Posterior cingulate gyrus (tissue), 11 donors: ENCODE results near the gene GCAT.
A peak's percentile ranks its signal among the peaks of the same experiment; 100 is the strongest.

Experiments
- DNase-seq, 10 donors: peaks; one replicate each; pipeline versions ENCODE4 v3.0.0 to v3.0.0-alpha.2; 2020 to 2021; ENCODE audit warnings: mixed read lengths in 3 of 10
- intact Hi-C: fragments of 100-400 bp; cut with DNase I; formaldehyde crosslinking; loops from one replicate; pipeline ENCODE4 v1.15.1; 2023

Gene GCAT

GRCh38 chr22:37807410-37808293, at the start of gene GCAT:
TSS of gene GCAT (plus strand) at chr22:37807934. CDS start at chr22:37807968, 34 bp downstream.
- DNase-seq: peak; percentile 89 to 99 (median 94)
- intact Hi-C loops: no loop called here

GRCh38 chr22:37758694-37759093, 49.0 kb upstream of the GCAT start:
- intact Hi-C loops: no loop called here
- no peak for DNase-seq

- no peak for DNase-seq
- intact Hi-C loops: no loop called here
Observed at GRCh38 chr22:37759281-37759680, 48.5 kb upstream of the GCAT start.

GRCh38 chr22:37760152-37760551, 47.6 kb upstream of the GCAT start:
- intact Hi-C loops: no loop called here
- no peak for DNase-seq

GRCh38 chr22:37762389-37762836, 45.3 kb upstream of the GCAT start:
- intact Hi-C loops: no loop called here
- no peak for DNase-seq

- intact Hi-C loops: no loop called here
- no peak for DNase-seq
Observed at GRCh38 chr22:37763012-37763411, 44.7 kb upstream of the GCAT start.

- intact Hi-C loops: no loop called here
- DNase-seq: no peak
Observed at GRCh38 chr22:37763652-37764051, 44.1 kb upstream of the GCAT start.

- intact Hi-C loops: no loop called here
Observed at GRCh38 chr22:37764622-37765021, 43.1 kb upstream of the GCAT start.

GRCh38 chr22:37765498-37765897, 42.2 kb upstream of the GCAT start:
- no peak for DNase-seq
- intact Hi-C loops: no loop called here

More at GRCh38 chr22:37764622-37765021, 43.1 kb upstream of the GCAT start:
- no peak for DNase-seq

- intact Hi-C loops: no loop called here
- DNase-seq: no peak
Observed at GRCh38 chr22:37765953-37766576, 41.7 kb upstream of the GCAT start.

GRCh38 chr22:37768273-37768672, 39.5 kb upstream of the GCAT start:
- no peak for DNase-seq
- intact Hi-C loops: no loop called here

- DNase-seq: no peak
- intact Hi-C loops: no loop called here
Observed at GRCh38 chr22:37769056-37769455, 38.7 kb upstream of the GCAT start.

GRCh38 chr22:37771081-37771480, 36.7 kb upstream of the GCAT start:
- intact Hi-C loops: no loop called here
- DNase-seq: no peak

- no peak for DNase-seq
- intact Hi-C loops: no loop called here
Observed at GRCh38 chr22:37771702-37772427, 35.9 kb upstream of the GCAT start.

- intact Hi-C loops: no loop called here
- DNase-seq: no peak
Observed at GRCh38 chr22:37774728-37775127, 33.0 kb upstream of the GCAT start.

GRCh38 chr22:37775785-37776638, 31.7 kb upstream of the GCAT start:
- intact Hi-C loops: no loop called here
- DNase-seq: no peak

- intact Hi-C loops: no loop called here
- DNase-seq: no peak
Observed at GRCh38 chr22:37776639-37777005, 31.1 kb upstream of the GCAT start.

GRCh38 chr22:37777122-37777687, 30.5 kb upstream of the GCAT start:
- DNase-seq: no peak
- intact Hi-C loops: no loop called here

- no peak for DNase-seq
- intact Hi-C loops: no loop called here
Observed at GRCh38 chr22:37778370-37779009, 29.2 kb upstream of the GCAT start.
